ENCODE data around the gene PRRT1.
"Not testable (repeated sequence)": the region's sequence is repeated elsewhere in the genome, so short reads cannot be mapped to it uniquely, and the experiment has no call there.

The PRRT1 gene

DNA sequence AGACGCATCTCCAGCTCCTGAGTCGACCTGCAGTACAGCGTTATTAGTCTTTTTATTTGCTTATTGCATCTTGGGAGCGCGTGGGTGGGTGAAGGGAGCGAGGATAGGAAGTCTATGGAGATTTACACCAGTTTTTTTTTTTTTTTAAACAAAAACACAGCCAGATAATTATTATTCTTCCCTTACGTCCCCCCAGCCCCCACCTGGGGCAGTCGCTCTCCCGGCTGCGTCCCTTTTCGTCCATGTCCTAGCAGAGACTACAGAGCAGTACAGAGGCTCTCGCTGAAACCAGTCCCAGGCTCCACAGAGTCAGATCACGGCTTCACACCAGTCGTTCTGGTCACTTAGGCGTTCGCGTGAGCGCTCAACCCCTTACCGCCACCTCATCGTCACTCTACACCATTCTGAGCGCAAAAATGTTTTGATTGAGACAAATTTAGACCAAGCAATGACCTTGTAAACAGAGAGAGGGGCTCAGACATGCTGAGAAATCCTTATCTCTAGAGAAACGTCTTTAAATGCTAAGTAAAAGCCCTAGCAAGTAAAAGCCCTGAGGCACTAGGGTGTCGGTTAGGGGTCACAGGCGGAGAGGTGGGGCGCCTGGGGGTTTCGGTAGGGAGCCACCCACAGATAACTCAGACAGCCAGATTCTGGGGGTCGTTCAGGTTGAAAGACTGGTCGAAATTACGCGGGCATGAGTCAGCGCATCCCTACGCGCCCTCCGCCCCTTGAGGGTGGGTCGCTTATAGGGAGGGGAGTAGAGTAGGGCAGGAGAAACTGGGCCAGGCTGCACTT is 1.2 kb upstream of the PRRT1 start:
- peak in 20 of 56 donors; percentile 7 to 60 (median 44) for DNase-seq

- DNase-seq, result peak in 17 of 56 donors; percentile 13 to 57 (median 35)
These were observed 417 bp downstream of the PRRT1 start for GRCh38 chr6:32151181-32151862.

DNA sequence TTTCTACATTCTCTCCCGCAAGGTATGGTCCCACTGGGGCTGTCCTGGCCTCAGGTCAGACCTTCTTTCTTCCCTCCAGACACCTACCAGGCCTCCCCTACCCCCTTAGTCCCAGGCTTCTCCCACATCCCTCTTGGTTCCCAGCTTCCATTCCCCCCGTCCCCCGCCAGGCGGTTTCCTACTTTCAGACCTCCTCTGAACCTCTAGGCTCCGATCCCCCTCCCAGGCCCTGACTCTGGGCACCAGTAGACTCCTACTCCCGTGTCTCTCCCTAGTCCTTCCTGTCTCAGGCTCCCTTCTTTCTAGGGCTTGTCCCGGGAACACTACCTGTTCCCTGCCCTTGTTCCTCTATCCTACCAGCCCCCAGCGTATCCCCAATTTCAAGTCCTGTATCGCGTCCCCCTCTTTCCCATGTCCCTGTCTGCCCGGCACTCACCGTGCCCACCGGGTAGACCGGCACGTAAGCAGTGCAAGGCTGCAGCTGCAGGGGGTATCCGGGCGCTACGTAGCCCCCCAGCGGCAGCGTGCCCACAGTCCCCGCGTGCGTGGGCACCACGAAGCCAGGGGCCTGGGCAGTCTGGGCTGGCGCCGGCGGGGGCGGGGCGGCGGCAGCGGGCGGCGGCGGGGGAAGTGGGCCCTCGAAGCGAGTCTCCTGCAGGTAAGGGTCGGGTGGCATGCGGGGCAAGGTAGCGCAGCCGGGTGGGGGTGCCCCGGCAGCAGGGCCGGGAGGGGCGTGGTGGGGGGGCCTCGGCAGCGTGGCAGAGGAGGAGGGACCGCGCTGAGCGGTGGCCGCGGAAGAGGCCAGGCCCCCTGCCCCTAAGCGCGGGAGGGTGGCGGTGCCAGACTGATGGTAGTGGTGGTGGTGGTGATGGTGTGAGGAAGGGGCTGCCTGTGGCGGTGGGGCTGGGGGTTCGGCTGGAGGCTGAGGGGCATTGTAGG is 1.5 kb downstream of the PRRT1 start:
- DNase-seq, result peak in 1 of 56 donors; percentile 10

DNA sequence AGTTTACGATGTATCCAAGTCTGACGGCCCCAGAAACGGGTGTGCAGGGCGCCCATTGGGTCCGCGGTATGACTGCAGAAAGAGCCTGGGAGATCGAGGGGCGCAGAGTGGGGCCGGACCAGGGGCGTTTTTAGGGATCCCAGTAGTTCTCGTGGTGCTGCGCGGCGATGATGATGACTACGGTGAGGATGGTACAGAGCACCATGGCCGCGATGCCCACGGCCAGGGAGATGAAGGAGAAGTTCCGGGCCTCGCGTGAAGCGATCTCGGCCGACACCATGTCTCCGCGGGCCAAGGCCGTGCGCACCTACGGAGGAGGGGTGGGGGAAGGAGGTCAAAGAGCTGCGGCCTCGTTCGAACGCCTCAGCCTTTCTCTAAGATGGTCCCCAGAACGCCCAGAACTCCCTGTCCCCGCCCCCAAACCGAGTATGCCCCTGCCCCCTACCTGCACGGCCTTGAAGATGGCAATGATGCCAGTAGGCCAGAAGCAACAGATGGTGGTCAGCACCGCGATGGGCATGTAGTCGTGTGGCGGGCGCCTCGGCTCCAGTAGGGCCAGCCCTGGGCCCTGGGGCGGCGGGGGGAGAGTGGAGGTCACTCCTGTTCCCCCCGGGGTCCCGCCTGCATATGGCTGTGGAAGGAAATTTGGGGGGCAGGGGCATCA is 2.5 kb downstream of the PRRT1 start:
- no peak for DNase-seq

DNA sequence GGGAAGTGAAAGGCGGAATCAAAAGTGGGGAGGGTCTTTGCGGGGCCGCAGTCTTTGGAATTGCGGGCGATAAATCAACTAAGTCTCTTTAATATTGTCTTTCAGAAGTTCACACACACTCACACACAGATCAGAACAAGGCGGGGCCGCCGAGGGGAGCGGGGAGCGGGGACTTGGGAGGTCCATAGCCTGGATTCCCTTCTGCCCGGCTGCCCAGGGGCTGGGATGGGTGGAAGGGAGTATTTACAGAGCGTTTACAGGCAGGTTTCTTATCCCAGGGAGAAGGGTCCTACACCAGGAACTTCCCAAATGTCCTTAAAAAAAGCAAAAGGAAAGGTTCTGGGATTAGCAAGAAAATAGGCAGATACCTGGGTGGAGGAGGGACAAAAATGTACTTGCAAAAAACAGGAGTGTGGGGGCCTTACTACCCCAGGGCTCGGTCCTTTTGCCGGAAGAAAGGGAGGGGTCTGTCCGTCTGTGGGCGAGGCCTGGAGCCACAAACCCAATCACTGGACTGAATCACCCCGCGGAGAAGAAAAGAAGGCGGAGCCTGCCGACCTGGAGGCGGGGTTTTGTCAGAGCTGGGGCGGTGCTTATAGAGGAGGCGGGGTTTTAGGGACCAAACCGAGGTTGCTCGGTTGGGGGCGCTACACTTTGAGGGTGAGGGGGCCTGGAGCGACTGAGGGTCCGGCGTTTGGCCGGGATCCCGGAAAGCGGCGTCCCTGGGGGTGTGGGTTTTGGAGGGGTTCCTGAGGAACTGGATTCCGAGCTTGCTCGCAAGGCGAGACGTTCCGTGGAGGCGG is 3.2 kb downstream of the PRRT1 start:
- peak in 13 of 56 donors; percentile 3 to 54 (median 26) for DNase-seq

DNA sequence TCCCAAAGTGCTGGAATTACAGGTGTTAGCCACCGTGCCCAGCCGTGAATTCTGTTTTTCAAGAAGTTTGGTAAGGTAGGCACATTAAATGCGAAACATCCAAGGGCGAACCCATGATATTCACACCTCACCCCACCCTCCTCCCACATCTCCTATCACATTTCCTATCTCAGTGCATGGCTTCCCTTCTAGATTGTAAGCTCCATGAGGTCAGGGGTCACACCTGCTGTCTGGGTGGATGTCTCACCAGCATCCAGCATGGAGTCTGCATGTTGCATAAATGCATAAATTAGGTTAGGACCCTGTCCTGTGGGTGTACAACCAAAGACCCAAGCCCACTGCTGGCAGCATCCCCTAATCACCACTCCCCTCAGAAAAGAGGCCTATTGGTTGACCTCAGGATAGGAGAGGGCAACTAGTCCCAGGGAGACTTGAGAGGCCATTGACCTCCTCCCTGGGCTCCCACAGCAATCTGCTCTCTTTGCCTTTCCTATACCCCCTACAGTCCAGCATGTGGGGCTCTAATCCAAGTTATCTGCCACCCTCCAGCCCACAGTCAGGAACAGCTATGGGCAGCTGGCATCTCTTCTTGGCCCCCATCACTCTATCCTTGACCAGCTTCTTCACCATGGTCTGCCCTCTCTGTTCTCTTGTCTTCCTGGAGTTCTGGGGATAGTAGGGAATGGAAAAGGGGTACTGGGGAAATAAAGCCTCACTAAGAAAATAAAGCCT is 4.2 kb downstream of the PRRT1 start:
- no peak for DNase-seq

GRCh38 chr6:32146687-32147086 is 5.1 kb downstream of the PRRT1 start:
- no peak for DNase-seq

- DNase-seq, result no peak
These were observed 5.5 kb downstream of the PRRT1 start for GRCh38 chr6:32146287-32146686.

GRCh38 chr6:32144238-32144637 is 7.5 kb downstream of the PRRT1 start:
- not testable (repeated sequence) for DNase-seq

- no peak for DNase-seq
These were observed 11.2 kb downstream of the PRRT1 start for GRCh38 chr6:32140420-32141046.

DNA sequence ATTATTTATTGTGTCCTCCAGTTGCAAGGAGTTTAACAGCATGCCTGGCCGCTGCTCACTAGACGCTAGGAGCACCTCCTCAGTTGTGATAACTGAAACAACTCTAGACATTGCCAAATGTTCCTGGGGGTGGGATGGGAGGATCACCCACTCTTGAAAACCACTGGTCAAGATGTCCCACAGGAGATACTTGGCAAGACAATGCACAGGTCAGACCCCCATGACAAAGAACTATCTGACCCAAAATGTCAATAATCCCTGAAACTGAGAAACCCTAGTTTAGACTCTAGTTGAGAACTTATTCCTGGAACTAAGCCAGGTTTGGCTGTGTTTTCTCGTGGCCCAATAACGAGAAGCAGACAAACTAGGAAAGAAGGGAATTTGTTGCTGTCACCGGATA is 12.1 kb downstream of the PRRT1 start:
- no peak for DNase-seq

DNA sequence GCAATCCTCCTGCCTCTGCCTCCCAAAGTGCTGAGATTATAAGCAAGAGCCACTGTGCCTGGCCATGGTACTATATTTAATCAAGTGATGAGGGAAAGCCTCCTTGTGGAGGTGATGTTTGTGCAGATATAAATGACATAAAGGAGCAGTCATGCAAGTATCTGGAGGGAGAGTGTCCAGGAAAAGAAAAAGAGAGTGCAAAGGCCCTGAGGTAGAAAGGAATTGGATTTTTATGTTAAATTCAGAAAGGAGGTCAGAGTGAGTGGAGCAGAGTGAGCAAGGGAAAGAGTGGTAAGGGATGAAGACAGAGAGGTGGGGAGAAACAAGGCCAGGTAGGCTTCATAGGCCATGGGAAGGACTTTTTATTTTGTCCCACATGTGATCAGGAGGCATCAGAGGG is 14.3 kb downstream of the PRRT1 start:
- no peak for DNase-seq

DNA sequence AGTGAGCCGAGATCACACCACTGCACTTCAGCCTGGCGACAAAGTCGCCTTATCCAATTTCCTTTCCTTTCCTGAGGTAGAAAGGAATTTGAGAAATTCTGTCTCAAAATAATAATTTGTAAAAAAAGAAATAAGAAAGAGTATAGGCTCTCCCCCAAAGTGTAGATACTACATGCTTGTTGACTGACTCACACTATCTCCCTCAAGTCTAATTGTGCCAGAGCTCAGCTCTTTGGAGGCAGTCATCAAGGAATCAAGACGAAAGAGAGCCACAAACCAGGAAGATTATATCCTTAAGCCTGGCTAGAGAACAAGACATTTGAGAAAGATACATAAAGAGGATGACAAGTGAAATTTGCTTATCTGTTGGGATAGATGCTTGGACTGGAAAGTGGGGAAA is 18.0 kb downstream of the PRRT1 start:
- no peak for DNase-seq

GRCh38 chr6:32132110-32132509 is 19.6 kb downstream of the PRRT1 start:
- no peak for DNase-seq

- DNase-seq, result no peak
These were observed 20.2 kb downstream of the PRRT1 start for GRCh38 chr6:32131439-32131948.

- peak in 2 of 56 donors; percentile 84 to 94 for DNase-seq
These were observed 22.2 kb downstream of the PRRT1 start for GRCh38 chr6:32129297-32130088.

GRCh38 chr6:32128751-32129296 is 22.9 kb downstream of the PRRT1 start:
- DNase-seq, result peak in 1 of 56 donors; percentile 16
